Loucy (cell line): ENCODE measurements around the gene EPHB1.

Experiments
- H2AFZ ChIP-seq: fragments of 200-600 bp; sonication (generic); 2 replicates; pipeline ENCODE4 v1.6.0; 2016; ENCODE audit warnings: antibody characterized with exemption, mild to moderate bottlenecking, low read length, moderate library complexity
- H3F3A ChIP-seq: fragments of 200-600 bp; 2 replicates; pipeline ENCODE4 v1.6.0; 2016; ENCODE audit warnings: antibody characterized with exemption, low read depth, mild to moderate bottlenecking
- H3K27me3 ChIP-seq: fragments of 200-600 bp; sonication (generic); 2 replicates; pipeline ENCODE4 v1.6.1; 2014; ENCODE audit warnings: low read length, mild to moderate bottlenecking; ENCODE audit not compliant: insufficient read depth, poor library complexity, severe bottlenecking
- H3K36me3 ChIP-seq: fragments of 200-600 bp; sonication (generic); 2 replicates; pipeline ENCODE4 v1.6.1; 2016; ENCODE audit warnings: low read length; ENCODE audit not compliant: insufficient read depth
- H3K4me1 ChIP-seq: fragments of 200-600 bp; sonication (generic); 2 replicates; pipeline ENCODE4 v1.5.1; 2014; ENCODE audit warnings: low read length, mild to moderate bottlenecking; ENCODE audit not compliant: insufficient read depth, poor library complexity, severe bottlenecking
- H3K4me2 ChIP-seq: fragments of 200-600 bp; sonication (generic); 2 replicates; pipeline ENCODE4 v1.6.0; 2014; ENCODE audit warnings: antibody characterized with exemption, low read length, low read depth, mild to moderate bottlenecking; ENCODE audit not compliant: poor library complexity, severe bottlenecking
- H3K4me3 ChIP-seq: fragments of 200-600 bp; sonication (generic); 2 replicates; pipeline ENCODE4 v1.5.1; 2014; ENCODE audit warnings: low read length, mild to moderate bottlenecking, mixed read lengths; ENCODE audit not compliant: poor library complexity, severe bottlenecking
- H3K79me2 ChIP-seq: fragments of 200-600 bp; sonication (generic); 2 replicates; pipeline ENCODE4 v1.6.1; 2014; ENCODE audit warnings: low read length; ENCODE audit not compliant: insufficient read depth
- H3K9ac ChIP-seq: fragments of 200-600 bp; sonication (generic); 2 replicates; pipeline ENCODE4 v1.6.0; 2014; ENCODE audit warnings: mild to moderate bottlenecking, low read depth, low read length, moderate library complexity; ENCODE audit not compliant: poor library complexity, severe bottlenecking
- H3K9me2 ChIP-seq: fragments of 200-600 bp; sonication (generic); replicated peaks from 2 replicates; pipeline ENCODE4 v1.6.1; 2016; ENCODE audit warnings: low read depth, low read length, mixed read lengths
- H3K9me3 ChIP-seq: fragments of 200-600 bp; sonication (generic); 2 replicates; pipeline ENCODE4 v1.6.1; 2014; ENCODE audit warnings: mild to moderate bottlenecking, antibody characterized with exemption, low read length, low read depth; ENCODE audit not compliant: insufficient read depth
- H4K20me1 ChIP-seq: fragments of 200-600 bp; sonication (generic); 2 replicates; pipeline ENCODE4 v1.6.0; 2014; ENCODE audit warnings: antibody characterized with exemption, low read length, mild to moderate bottlenecking; ENCODE audit not compliant: insufficient read depth, poor library complexity, severe bottlenecking
- CTCF ChIP-seq: fragments of 200-600 bp; sonication (generic); conservative IDR thresholded peaks from 2 replicates; pipeline ENCODE4 v1.5.1; 2014; ENCODE audit warnings: mild to moderate bottlenecking, antibody characterized with exemption, low read length
- EZH2phosphoT487 ChIP-seq: fragments of 200-600 bp; IDR thresholded peaks from 2 replicates; pipeline ENCODE4 v1.6.1; 2018; ENCODE audit warnings: antibody characterized with exemption, mild to moderate bottlenecking, moderate library complexity, borderline replicate concordance

Gene EPHB1

DNA sequence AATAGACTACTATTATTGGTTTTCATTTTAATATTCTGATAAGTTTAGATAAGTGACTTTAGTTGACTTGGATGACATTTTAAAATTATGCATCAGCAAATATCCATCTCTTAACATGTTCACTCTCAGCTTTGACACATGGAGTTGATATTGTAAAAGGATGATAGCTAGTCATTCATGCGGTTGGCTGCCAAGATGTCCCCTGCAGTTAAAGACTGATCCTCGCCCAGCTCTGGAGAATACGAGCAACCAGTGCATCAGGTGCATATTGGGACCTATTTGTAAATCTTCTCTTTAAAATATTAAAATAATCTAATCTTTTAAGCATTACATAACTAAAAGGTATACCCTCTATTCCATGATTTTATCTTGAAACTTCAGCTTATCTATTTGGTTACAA, 41.9 kb downstream of the EPHB1 start:
- Histone ChIP-seq H3K9me3 (no peaks in the 10 kb centered on the region), H3K36me3 (no peaks in the 10 kb centered on the region), H4K20me1 (no peaks in the 10 kb centered on the region), H3K4me3 (no peak overlapping the region), H2AFZ (no peak overlapping the region), H3K9me2 (0 out of 2 replicates have a peak, but pooled peaks cover 3% of the 10 kb centered on the region), H3K4me1 (no peaks in the 10 kb centered on the region), H3F3A (no peaks in the 10 kb centered on the region), H3K9ac (no peak overlapping the region), H3K4me2 (no peak overlapping the region), H3K79me2 (no peaks in the 10 kb centered on the region), H3K27me3 (no peaks in the 10 kb centered on the region)
- no peak for TF ChIP-seq CTCF
- no peak for TF ChIP-seq EZH2phosphoT487

DNA sequence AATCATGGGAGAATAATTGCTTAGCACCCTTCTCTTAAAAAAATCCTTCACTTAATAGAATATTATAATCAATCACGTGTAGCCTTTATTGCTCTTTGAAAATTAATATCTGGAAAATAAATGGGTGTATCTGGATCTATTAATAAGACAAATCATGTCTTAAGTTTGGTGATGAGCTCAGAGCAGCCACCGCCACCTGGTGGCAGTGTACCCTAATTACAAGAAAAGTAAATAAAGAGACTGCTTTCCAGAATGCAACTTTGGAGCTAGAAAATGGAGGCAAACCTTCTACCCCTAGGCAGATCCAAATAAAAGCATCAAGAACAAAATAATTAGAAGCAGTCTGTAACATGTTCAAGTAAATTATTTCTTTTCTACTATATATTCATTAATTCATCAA, 43.5 kb downstream of the EPHB1 start:
- Histone ChIP-seq H3K27me3 (no peaks in the 10 kb centered on the region), H3K9me2 (no peaks in the 10 kb centered on the region), H2AFZ (no peak overlapping the region), H3F3A (no peaks in the 10 kb centered on the region), H3K79me2 (no peaks in the 10 kb centered on the region), H3K4me1 (no peaks in the 10 kb centered on the region), H3K4me3 (no peak overlapping the region), H3K9me3 (peaks cover 9% of the 10 kb centered on the region; the same call in 1 of the 2 replicates), H4K20me1 (no peaks in the 10 kb centered on the region), H3K36me3 (no peaks in the 10 kb centered on the region), H3K4me2 (no peak overlapping the region), H3K9ac (no peak overlapping the region)
- TF ChIP-seq CTCF: peak; percentile 52
- no peak for TF ChIP-seq EZH2phosphoT487

DNA sequence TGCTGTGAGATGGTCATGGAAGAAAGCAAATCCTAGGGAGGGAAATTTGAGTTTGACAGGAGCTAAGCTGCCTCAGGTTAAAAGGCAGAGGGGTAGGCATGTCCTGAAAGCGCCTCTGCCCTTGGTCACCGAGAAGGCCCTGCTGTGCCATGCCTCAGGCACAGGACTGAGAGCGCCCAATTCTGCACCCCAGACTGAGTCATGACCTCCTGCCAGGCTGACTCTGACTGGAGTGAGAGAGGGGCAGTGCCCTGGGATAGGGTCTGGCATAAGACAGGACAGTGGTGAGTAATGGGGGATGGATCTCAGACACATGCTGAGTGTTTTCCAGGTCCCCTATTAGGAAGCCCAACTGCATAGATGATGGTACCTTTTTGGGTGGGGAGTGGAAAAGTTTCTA, 44.4 kb downstream of the EPHB1 start:
- TF ChIP-seq CTCF: no peak
- TF ChIP-seq EZH2phosphoT487: no peak
- Histone ChIP-seq H3K79me2 (no peaks in the 10 kb centered on the region), H3F3A (no peaks in the 10 kb centered on the region), H3K36me3 (no peaks in the 10 kb centered on the region), H3K27me3 (no peaks in the 10 kb centered on the region), H3K4me3 (no peak overlapping the region), H3K9ac (no peak overlapping the region), H3K4me2 (no peak overlapping the region), H4K20me1 (no peaks in the 10 kb centered on the region), H2AFZ (no peak overlapping the region), H3K9me3 (peaks cover 9% of the 10 kb centered on the region; the same call in 1 of the 2 replicates), H3K4me1 (no peaks in the 10 kb centered on the region), H3K9me2 (no peaks in the 10 kb centered on the region)
